ENCODE measurements around the gene SLIT3.

GRCh38 chr5:168756453-168757391 lies 544.2 kb downstream of the SLIT3 start:
- TF ChIP-seq POLR2A (IDR thresholded peaks at IDR 0.05) (no peak), CTCF (IDR thresholded peaks at IDR 0.05) (no peak)

Data from Peyer's patch (tissue), 4 donors.